Fibroblast of lung (primary cell): ENCODE data around the gene KCND3. TPM values are rescaled to one million over a fixed set of nuclear protein-coding genes. Genes with fewer than 3 reads are reported as not detected.

Experiments
- DNase-seq, 2 donors: peaks; one replicate each; pipeline versions ENCODE4 v3.0.0 to v3.0.0-alpha.2; 2010; ENCODE audit warnings: low read depth in 2 of 2
- H2AFZ ChIP-seq: 2 replicates; pipeline ENCODE4 v1.5.1; 2012; ENCODE audit warnings: low read length, control low read depth, inconsistent platforms
- H3K27ac ChIP-seq: 2 replicates; pipeline ENCODE4 v1.5.1; 2011; ENCODE audit warnings: low read length, control low read depth; ENCODE audit not compliant: insufficient read depth
- H3K27me3 ChIP-seq: 2 replicates; pipeline ENCODE4 v1.5.1; 2011; ENCODE audit warnings: mild to moderate bottlenecking, low read length; ENCODE audit not compliant: control insufficient read depth, insufficient read depth
- H3K36me3 ChIP-seq: 2 replicates; pipeline ENCODE4 v1.5.1; 2011; ENCODE audit warnings: low read length; ENCODE audit not compliant: control insufficient read depth, insufficient read depth
- H3K4me1 ChIP-seq: 2 replicates; pipeline ENCODE4 v1.5.1; 2011; ENCODE audit warnings: low read length; ENCODE audit not compliant: control insufficient read depth, insufficient read depth; ENCODE audit errors: extremely low read depth
- H3K4me2 ChIP-seq: 2 replicates; pipeline ENCODE4 v1.5.1; 2011; ENCODE audit warnings: low read length, control low read depth; ENCODE audit not compliant: insufficient read depth; ENCODE audit errors: extremely low read depth
- H3K4me3 ChIP-seq, 4 experiments: fragments of 200-600 bp in 1 of 4; sonication (generic) in 1 of 4; replicated peaks in 1 of 4; 2 replicates each; pipeline ENCODE4 v1.5.1; 2011 to 2016; ENCODE audit warnings: low read length in 4 of 4, low read depth in 3 of 4, mild to moderate bottlenecking in 3 of 4, control low read depth in 2 of 4, inconsistent platforms in 1 of 4, mixed read lengths in 1 of 4; ENCODE audit not compliant: insufficient read depth in 1 of 4; ENCODE audit errors: control extremely low read depth in 1 of 4
- H3K79me2 ChIP-seq: 2 replicates; pipeline ENCODE4 v1.5.1; 2012; ENCODE audit warnings: mild to moderate bottlenecking, low read length, inconsistent platforms; ENCODE audit not compliant: control insufficient read depth, insufficient read depth
- H3K9ac ChIP-seq: 2 replicates; pipeline ENCODE4 v1.5.1; 2011; ENCODE audit warnings: mild to moderate bottlenecking, low read length, control low read depth; ENCODE audit not compliant: insufficient read depth
- H3K9me3 ChIP-seq: 2 replicates; pipeline ENCODE4 v1.5.1; 2012; ENCODE audit warnings: low read depth, low read length; ENCODE audit not compliant: control insufficient read depth, insufficient read depth
- H4K20me1 ChIP-seq: 2 replicates; pipeline ENCODE4 v1.5.1; 2011; ENCODE audit warnings: low read length; ENCODE audit not compliant: control insufficient read depth, insufficient read depth; ENCODE audit errors: extremely low read depth
- CTCF ChIP-seq, 2 donors: IDR thresholded peaks in 1 of 2; conservative IDR thresholded peaks in 1 of 2; 1 replicate in 1 of 2; 2 replicates in 1 of 2; pipeline ENCODE4 v1.5.1; 2011 to 2012; ENCODE audit warnings: low read length in 2 of 2, control low read depth in 1 of 2, inconsistent platforms in 1 of 2, low read depth in 1 of 2, mild to moderate bottlenecking in 1 of 2
- EZH2 ChIP-seq: IDR thresholded peaks from 2 replicates; pipeline ENCODE4 v1.5.1; 2012; ENCODE audit warnings: low read length, control low read depth, mild to moderate bottlenecking; ENCODE audit errors: missing control alignments
- polyA plus RNA-seq, 2 donors: library from polyadenylated mRNA; depleted of rRNA in 1 of 2; stranded (reverse) in 1 of 2; unstranded in 1 of 2; fragments of >200 nt; gene quantifications; 2 replicates each; pipeline ENCODE4 v1.2.1, GENCODE V29; 2011 to 2012; ENCODE audit warnings: missing spikeins in 1 of 2
- total RNA-seq: library from RNA; depleted of rRNA; stranded (reverse); fragments of >200 nt; gene quantifications from 2 replicates; pipeline ENCODE4 v1.2.1, GENCODE V29; 2014

KCND3 gene
- total and polyA plus RNA-seq, 2 donors (not counting 1 experiment from before 2014, with no cell fraction given): 0.66 to 9.3 TPM

- no peak for TF ChIP-seq EZH2
- no peak for TF ChIP-seq CTCF (conservative IDR thresholded peaks at IDR 0.05 in 1 of 2, IDR thresholded peaks at IDR 0.05 in 1 of 2; ENCODE audit: low read depth in 1 of 2, low read length in 2 of 2)
- Histone ChIP-seq H3K79me2 (no peaks in the 10 kb centered on the region), H3K9me3 (no peaks in the 10 kb centered on the region), H2AFZ (no peak overlapping the region), H3K36me3 (no peaks in the 10 kb centered on the region), H4K20me1 (no peaks in the 10 kb centered on the region), H3K27me3 (no peaks in the 10 kb centered on the region), H3K4me2 (no peak overlapping the region), H3K27ac (no peak overlapping the region), H3K4me1 (no peaks in the 10 kb centered on the region), H3K4me3 (no peak overlapping the region), H3K9ac (no peak overlapping the region)
- no peak for DNase-seq
Measured at GRCh38 chr1:111930356-111930755, 59.1 kb downstream of the KCND3 start.

- Histone ChIP-seq H4K20me1 (no peaks in the 10 kb centered on the region), H3K4me2 (no peak overlapping the region), H3K27me3 (no peaks in the 10 kb centered on the region), H3K36me3 (no peaks in the 10 kb centered on the region), H3K4me1 (no peaks in the 10 kb centered on the region), H3K9ac (no peak overlapping the region), H2AFZ (no peak overlapping the region), H3K9me3 (no peaks in the 10 kb centered on the region), H3K79me2 (no peaks in the 10 kb centered on the region), H3K4me3 (no peak overlapping the region), H3K27ac (no peak overlapping the region)
- no peak for DNase-seq
- TF ChIP-seq EZH2 (no peak), CTCF (conservative IDR thresholded peaks at IDR 0.05 in 1 of 2, IDR thresholded peaks at IDR 0.05 in 1 of 2; ENCODE audit: low read depth in 1 of 2, low read length in 2 of 2) (no peak)
Measured at GRCh38 chr1:111928531-111928930, 60.9 kb downstream of the KCND3 start.

DNA sequence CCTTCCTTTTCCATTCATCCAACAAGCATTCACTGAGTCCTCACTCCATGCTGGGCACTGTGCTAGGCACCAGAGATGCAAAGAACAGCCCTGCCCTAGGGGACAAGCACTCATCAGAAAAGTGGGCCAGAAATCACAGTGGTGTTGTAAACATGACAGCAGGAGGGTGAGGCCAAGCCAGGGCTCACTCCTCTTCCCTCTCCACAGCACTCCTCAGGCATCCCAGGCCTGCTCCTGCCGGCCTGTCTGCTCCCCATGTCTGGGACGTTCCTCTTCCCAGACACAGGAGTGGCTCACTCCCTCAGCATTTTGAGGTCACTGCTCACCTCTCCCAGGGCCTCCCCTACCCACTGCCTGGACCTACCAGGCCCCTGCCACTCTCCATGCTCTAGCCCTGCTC lies 61.8 kb downstream of the KCND3 start:
- no peak for TF ChIP-seq EZH2
- TF ChIP-seq CTCF (conservative IDR thresholded peaks at IDR 0.05 in 1 of 2, IDR thresholded peaks at IDR 0.05 in 1 of 2; ENCODE audit: low read depth in 1 of 2, low read length in 2 of 2): no peak
- no peaks in the 10 kb centered on the region for H3K36me3 ChIP-seq
- H3K9ac ChIP-seq: no peak overlapping the region
- H3K4me3 ChIP-seq: no peak overlapping the region
- H3K27ac ChIP-seq: no peak overlapping the region
- DNase-seq: no peak
- H3K27me3 ChIP-seq: no peaks in the 10 kb centered on the region
- H3K9me3 ChIP-seq: no peaks in the 10 kb centered on the region
- no peaks in the 10 kb centered on the region for H3K4me1 ChIP-seq
- H4K20me1 ChIP-seq: no peaks in the 10 kb centered on the region
- H3K79me2 ChIP-seq: no peaks in the 10 kb centered on the region
- H2AFZ ChIP-seq: no peak overlapping the region
- H3K4me2 ChIP-seq: no peak overlapping the region
